Activated CD8-positive, alpha-beta memory T cell treated with anti-CD3 and anti-CD28 coated beads, Interleukin-2, amount 50 U/mL, for 24 hours (primary cell): ENCODE measurements around the gene MYH8.

Experiments
- DNase-seq: peaks from one replicate; pipeline ENCODE4 v3.0.0-alpha.2; 2020; ENCODE audit errors: extremely low read depth

The MYH8 gene

GRCh38 chr17:10384175-10384574 is 37.6 kb downstream of the MYH8 start:
- DNase-seq = no peak

DNA sequence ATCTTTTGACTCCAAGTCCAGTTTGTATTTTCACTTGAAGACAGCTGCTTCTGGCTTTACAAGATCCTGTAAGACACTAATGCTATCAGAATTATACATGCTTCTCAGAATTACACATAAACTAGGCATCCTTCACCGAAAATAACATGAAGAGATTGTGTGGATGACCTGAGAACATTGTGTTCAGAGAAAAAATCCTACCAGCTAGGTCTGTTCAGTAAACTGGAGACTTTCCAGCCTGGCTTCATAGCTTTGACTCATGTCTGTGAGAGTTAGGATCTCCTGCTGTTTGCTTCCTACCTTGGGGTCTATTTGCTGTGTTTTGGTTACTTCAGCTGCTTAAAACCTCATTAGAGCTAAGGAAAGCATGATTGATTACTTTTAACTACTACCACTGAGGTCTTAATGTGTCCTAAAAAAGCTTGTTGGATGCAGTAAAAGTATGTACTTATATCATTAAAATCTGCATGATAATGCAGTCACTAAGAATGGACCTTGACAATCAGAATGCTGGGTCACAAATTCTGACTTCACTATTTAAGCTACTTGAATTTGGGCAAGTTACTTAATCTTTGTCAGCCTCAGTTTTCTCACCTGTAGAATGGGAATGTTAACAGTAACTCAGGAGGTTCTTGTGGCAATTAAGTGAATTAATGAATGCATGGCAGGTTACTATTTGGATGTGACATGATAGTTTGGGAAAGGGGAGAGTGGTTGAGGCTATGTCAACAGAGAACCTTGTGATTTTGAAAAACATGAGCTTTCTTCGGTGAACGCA is 40.9 kb downstream of the MYH8 start:
- no peak for DNase-seq

DNA sequence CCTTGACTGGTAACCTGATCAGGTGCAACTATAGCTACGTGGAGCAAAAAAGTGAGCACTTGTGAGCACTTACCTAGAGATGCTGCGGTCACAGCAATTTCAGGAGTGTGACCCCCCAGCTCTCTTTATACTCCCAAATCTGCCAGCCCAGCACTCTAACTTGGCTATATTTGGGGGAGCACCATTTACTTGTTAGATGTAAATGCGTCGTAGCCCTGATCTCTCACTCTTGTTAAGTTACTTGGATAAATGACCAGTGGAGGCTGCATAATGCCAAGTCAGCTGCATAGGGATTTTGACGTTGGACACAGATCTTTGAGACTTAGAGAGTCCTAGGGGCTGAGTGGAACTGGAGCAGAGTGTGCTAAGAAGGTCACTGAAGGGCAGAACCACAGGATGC is 48.8 kb downstream of the MYH8 start, which contains the start of gene MYH13:
TSS of gene MYH13 (minus strand) at position 101 of the 400 bp plus-strand sequence. CDS start 8,476 bp downstream, outside the sequence.
- DNase-seq = no peak

- DNase-seq = no peak
These were observed 51.6 kb downstream of the MYH8 start for GRCh38 chr17:10370016-10370608.

DNA sequence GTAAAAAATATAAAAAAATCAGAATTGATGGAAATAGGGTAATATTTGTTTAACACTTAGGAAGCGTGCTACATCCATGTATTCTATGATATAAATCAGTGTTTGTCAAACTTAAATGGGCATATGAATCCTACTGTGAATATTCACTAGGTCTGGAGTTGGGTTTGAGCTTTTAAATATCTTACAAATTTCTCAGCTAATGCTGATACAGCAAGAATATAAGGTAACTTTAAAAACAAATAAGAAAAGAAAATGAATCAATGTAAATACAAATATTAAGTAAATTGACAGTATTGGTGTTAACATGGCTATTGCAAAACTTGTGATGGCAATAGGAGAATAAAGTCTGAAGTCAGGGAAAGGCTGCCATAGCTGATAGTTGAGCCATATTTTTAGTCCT is 52.5 kb downstream of the MYH8 start:
- no peak for DNase-seq

DNA sequence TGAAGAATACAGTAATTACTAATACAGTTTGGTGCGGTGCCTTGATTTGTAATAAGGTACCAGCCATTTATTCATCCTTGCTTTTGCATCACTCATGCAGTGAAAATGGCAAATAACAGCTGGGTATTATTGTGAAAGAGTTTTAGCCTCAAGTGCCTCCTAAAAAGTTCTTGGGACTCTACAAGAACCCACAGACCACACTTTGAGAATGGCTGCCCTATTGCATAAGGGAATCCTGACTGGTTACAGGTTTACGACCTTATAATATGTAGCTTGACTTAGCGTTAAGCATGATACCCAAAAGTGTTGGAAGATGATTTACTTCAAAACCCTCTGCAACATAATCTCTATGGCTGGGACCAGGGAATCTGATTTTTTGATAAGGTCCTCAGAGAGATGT is 53.2 kb downstream of the MYH8 start:
- DNase-seq = no peak

DNA sequence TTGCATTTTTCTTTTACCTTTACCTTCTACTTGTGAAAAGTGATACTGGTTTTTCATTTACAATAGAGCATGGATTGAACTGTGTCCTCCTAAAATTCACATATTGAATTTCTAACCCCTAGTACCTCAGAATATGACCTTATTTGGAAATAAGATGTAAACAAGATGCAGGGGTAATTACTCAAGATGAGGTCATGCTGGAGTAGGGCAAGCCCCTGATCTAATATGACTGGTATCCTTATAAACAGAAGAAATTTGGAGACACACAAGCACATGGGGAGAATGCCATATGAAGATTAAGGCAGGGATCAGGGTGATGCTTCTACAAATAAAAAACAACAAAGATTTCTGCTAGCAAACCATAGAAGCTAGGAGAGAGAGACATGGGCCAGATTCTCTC is 61.2 kb downstream of the MYH8 start:
- DNase-seq = no peak

DNA sequence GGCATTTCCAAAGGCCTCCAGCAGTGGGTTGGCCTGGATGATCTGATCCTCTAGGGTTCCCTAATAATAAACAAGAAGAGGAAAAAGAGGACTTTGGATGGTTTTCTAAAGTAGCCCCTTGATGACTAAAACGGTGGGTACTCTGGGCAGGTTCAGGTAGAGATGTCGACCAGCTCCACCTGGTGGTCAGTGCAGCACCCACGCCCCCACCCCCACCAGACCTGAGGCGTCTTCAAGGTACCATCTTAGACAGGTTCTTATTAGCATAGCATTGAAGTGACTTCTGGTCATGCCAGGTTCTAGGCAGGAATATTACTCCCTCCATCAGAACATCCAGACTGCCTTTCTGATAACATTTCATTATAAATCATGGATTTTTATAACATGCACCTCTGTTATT is 64.0 kb downstream of the MYH8 start:
- no peak for DNase-seq

- no peak for DNase-seq
These were observed 67.1 kb downstream of the MYH8 start for GRCh38 chr17:10354651-10355050.

- no peak for DNase-seq
These were observed 68.9 kb downstream of the MYH8 start for GRCh38 chr17:10352893-10353292.

GRCh38 chr17:10349403-10349802 is 72.3 kb downstream of the MYH8 start:
- DNase-seq = no peak

DNA sequence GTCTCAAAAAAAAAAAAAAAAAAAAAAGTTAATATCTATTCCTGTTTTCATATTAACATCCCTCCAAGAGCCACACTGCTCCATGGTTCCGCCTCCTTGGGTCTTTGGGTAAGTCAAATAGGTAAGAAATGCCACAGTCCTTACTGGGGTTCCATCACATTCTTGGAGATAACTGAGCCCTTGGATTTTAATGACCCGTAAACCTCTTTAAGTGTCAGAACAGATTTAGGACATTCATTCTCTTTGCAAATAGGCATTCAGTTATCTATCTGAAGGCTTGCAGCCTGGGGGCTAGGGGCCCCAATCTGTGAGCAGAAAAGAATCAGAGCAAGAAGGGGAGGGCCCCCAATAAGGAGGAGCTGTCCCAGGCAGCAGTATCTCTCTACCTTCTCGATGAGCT is 76.9 kb downstream of the MYH8 start:
- no peak for DNase-seq
